GM18519 (cell line): Measurements from ENCODE around the gene KIRREL3.

Experiments
- ATAC-seq: cut with Tn5 transposase; IDR thresholded peaks from one replicate; pipeline ENCODE4 v1.9.1; 2021; ENCODE audit warnings: mild to moderate bottlenecking, moderate library complexity; ENCODE audit not compliant: unreplicated experiment, low FRiP score

Gene KIRREL3

GRCh38 chr11:126687477-126687876 is 313.1 kb downstream of the KIRREL3 start:
- ATAC-seq: no peak

GRCh38 chr11:126686938-126687337 is 313.6 kb downstream of the KIRREL3 start:
- ATAC-seq: no peak

GRCh38 chr11:126683766-126684728 is 316.5 kb downstream of the KIRREL3 start:
- no peak for ATAC-seq

- no peak for ATAC-seq
These were observed 318.0 kb downstream of the KIRREL3 start for GRCh38 chr11:126682590-126682989.

GRCh38 chr11:126680700-126681099 is 319.9 kb downstream of the KIRREL3 start:
- ATAC-seq: no peak

- ATAC-seq: no peak
These were observed 320.4 kb downstream of the KIRREL3 start for GRCh38 chr11:126680131-126680530.

GRCh38 chr11:126679033-126679432 is 321.5 kb downstream of the KIRREL3 start:
- ATAC-seq: no peak

GRCh38 chr11:126676536-126676935 is 324.0 kb downstream of the KIRREL3 start:
- ATAC-seq: no peak

- ATAC-seq: no peak
These were observed 327.3 kb downstream of the KIRREL3 start for GRCh38 chr11:126673319-126673718.

GRCh38 chr11:126669416-126669815 is 331.2 kb downstream of the KIRREL3 start:
- no peak for ATAC-seq

- ATAC-seq: no peak
These were observed 335.9 kb downstream of the KIRREL3 start for GRCh38 chr11:126664643-126665042.

- no peak for ATAC-seq
These were observed 336.6 kb downstream of the KIRREL3 start for GRCh38 chr11:126663749-126664592.

GRCh38 chr11:126662035-126662790 is 338.4 kb downstream of the KIRREL3 start:
- no peak for ATAC-seq

GRCh38 chr11:126660761-126661425 is 339.7 kb downstream of the KIRREL3 start:
- no peak for ATAC-seq

- no peak for ATAC-seq
These were observed 340.2 kb downstream of the KIRREL3 start for GRCh38 chr11:126660321-126660720.

- ATAC-seq: no peak
These were observed 342.1 kb downstream of the KIRREL3 start for GRCh38 chr11:126658306-126659056.

GRCh38 chr11:126655807-126656128 is 344.8 kb downstream of the KIRREL3 start:
- no peak for ATAC-seq

- no peak for ATAC-seq
These were observed 345.4 kb downstream of the KIRREL3 start for GRCh38 chr11:126654886-126655806.
